PC-3 (cell line): Measurements from ENCODE around the gene FBXO38. TPM values are rescaled to one million over a fixed set of nuclear protein-coding genes. Genes with fewer than 3 reads are reported as not detected.

Source experiments
- ATAC-seq: fragments of 200-7000 bp; cut with Tn5 transposase; 2 replicates; pipeline ENCODE4 v1.9.1; 2020; ENCODE audit warnings: mild to moderate bottlenecking, moderate library complexity
- BruUV-seq: library from RNA; stranded (reverse); fragments of 400-500 nt; replicated peaks from 2 replicates; lab custom pipeline; 2021; lab: Mats Ljungman, UMichigan
- CTCF ChIA-PET: fragments of 300-600 bp; sonication (Branson Sonifier 250); formaldehyde crosslinking; loops from one replicate; lab custom pipeline; 2022; ENCODE audit warnings: antibody characterized with exemption; lab: Charles Lee
- POLR2A ChIA-PET: fragments of 300-600 bp; sonication (Branson Sonifier 250); formaldehyde crosslinking; loops from one replicate; lab custom pipeline; 2022; ENCODE audit warnings: antibody characterized with exemption; ENCODE audit not compliant: unreplicated experiment; lab: Charles Lee
- DNase-seq: peaks from one replicate; pipeline ENCODE4 v3.0.0-alpha.2; 2015
- H2AFZ ChIP-seq: fragments of 300-600 bp; sonication (generic); 2 replicates; pipeline ENCODE4 v1.6.0; 2016; ENCODE audit warnings: antibody characterized with exemption, low read length
- H3F3A ChIP-seq: fragments of 300-600 bp; sonication (generic); one replicate; pipeline ENCODE4 v1.6.0; 2017; ENCODE audit warnings: antibody characterized with exemption, low read length, control low read depth, mild to moderate bottlenecking; ENCODE audit not compliant: unreplicated experiment
- H3K27ac ChIP-seq: fragments of 300-600 bp; sonication (generic); 2 replicates; pipeline ENCODE4 v1.5.1; 2016; ENCODE audit warnings: mild to moderate bottlenecking, low read length
- H3K27me3 ChIP-seq: fragments of 300-600 bp; sonication (generic); 2 replicates; pipeline ENCODE4 v1.6.1; 2016; ENCODE audit warnings: low read length, mixed read lengths
- H3K36me3 ChIP-seq: fragments of 300-600 bp; sonication (generic); 2 replicates; pipeline ENCODE4 v1.6.1; 2016; ENCODE audit warnings: low read depth, mixed run types, low read length, mixed read lengths
- H3K4me1 ChIP-seq: fragments of 300-600 bp; sonication (generic); 2 replicates; pipeline ENCODE4 v1.5.1; 2016; ENCODE audit warnings: low read length; ENCODE audit not compliant: insufficient read depth
- H3K4me2 ChIP-seq: fragments of 300-600 bp; sonication (generic); 2 replicates; pipeline ENCODE4 v1.6.0; 2016; ENCODE audit warnings: low read length
- H3K4me3 ChIP-seq: fragments of 300-600 bp; sonication (generic); 2 replicates; pipeline ENCODE4 v1.5.1; 2016; ENCODE audit warnings: mild to moderate bottlenecking, low read length, mixed read lengths
- H3K79me2 ChIP-seq: fragments of 300-600 bp; sonication (generic); 2 replicates; pipeline ENCODE4 v1.6.1; 2017; ENCODE audit warnings: low read length, mixed read lengths
- H3K9ac ChIP-seq: fragments of 300-600 bp; sonication (generic); 2 replicates; pipeline ENCODE4 v1.6.0; 2016; ENCODE audit warnings: mild to moderate bottlenecking, low read length
- H3K9me2 ChIP-seq: fragments of 300-600 bp; sonication (generic); replicated peaks from 2 replicates; pipeline ENCODE4 v1.6.1; 2016; ENCODE audit warnings: mixed run types, low read length, mixed read lengths
- H3K9me3 ChIP-seq: fragments of 300-600 bp; sonication (generic); 2 replicates; pipeline ENCODE4 v1.6.1; 2016; ENCODE audit warnings: low read length, mixed read lengths
- H4K20me1 ChIP-seq: fragments of 300-600 bp; sonication (generic); 2 replicates; pipeline ENCODE4 v1.6.1; 2016; ENCODE audit warnings: low read length, mixed read lengths
- EZH2 ChIP-seq: fragments of 300-600 bp; sonication (generic); IDR thresholded peaks from one replicate; pipeline ENCODE4 v1.6.1; 2017; ENCODE audit warnings: antibody characterized with exemption, mild to moderate bottlenecking, low read length; ENCODE audit not compliant: unreplicated experiment
- EZH2phosphoT487 ChIP-seq: fragments of 300-600 bp; sonication (generic); IDR thresholded peaks from 2 replicates; pipeline ENCODE4 v1.6.1; 2018; ENCODE audit warnings: mild to moderate bottlenecking, antibody characterized with exemption, low read length, borderline replicate concordance
- intact Hi-C: fragments of 100-400 bp; cut with micrococcal nuclease; formaldehyde crosslinking; loops from 2 replicates; pipeline ENCODE4 v1.9.0; 2023
- total RNA-seq: library from RNA; depleted of rRNA; stranded (reverse); fragments of >200 nt; gene quantifications from 2 replicates; pipeline ENCODE4 v1.2.3, GENCODE V29; 2014
- TF ChIP-seq, protein P1 (sequence below): fragments of 300-600 bp; sonication (generic); conservative IDR thresholded peaks from 2 replicates; pipeline ENCODE4 v1.5.1; 2017; ENCODE audit warnings: antibody characterized with exemption, low read depth, mild to moderate bottlenecking, low read length

Gene FBXO38
- total RNA-seq, 1 experiment from 2014 or later = 42.7 TPM

DNA sequence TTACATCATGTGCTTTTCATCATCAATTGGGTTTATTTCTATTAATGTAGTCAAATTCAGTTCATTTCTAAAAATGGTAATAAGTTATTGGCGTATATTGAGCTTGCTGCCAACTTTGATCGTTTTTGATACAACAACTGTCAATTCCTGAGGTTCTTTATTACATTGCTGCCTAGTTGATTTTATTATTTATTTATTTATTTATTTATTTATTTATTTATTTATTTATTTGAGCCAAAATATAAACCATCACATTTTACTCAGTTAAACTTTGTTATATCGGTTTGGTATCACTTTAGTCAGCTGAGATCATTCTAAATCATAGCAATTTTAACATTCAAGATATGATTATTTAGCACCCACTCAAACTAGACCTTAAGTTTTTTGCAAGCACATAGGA lies 100.0 kb downstream of the FBXO38 start:
- intact Hi-C loops = loop anchor here (1.0 kb wide), 2 partner anchors 39 to 248 kb away; no protein-coding TSS in a partner anchor

DNA sequence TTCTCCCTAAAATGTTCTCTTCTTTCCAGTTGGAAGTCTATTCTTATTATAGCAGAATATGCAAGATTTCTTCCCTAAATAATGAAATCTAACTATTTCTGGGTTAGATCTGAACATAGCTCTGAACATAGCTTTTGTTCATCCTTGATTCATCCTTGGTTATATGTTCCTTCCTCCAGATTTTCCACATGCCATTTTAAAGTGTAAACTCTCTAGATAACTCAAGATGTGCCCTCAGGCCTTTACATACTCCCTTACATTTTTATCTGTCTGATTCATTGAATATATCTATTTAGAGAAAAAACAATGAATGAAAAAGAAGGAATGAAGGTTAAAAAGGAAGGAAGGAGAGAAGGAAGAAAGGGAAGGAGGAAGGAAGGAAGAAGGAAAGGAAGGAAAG lies 100.9 kb downstream of the FBXO38 start:
- no peak for DNase-seq
- H3K9me2 ChIP-seq = no peaks in the 10 kb centered on the region
- peaks cover 57% of the 10 kb centered on the region for H3K27me3 ChIP-seq
- no peak for ATAC-seq
- ChIA-PET POLR2A (no interaction called here), CTCF (interaction anchor here (0.6 kb wide), 1 partner anchor 86 kb away, joined by 3 read pairs; no protein-coding TSS in a partner anchor)
- no TSS peak for BruUV-seq
- no peaks in the 10 kb centered on the region for H3K4me1 ChIP-seq
- H3K4me2 ChIP-seq = no peak overlapping the region
- no peak overlapping the region for H3K27ac ChIP-seq
- intact Hi-C loops = no loop called here
- H4K20me1 ChIP-seq = no peaks in the 10 kb centered on the region
- no peaks in the 10 kb centered on the region for H3F3A ChIP-seq
- H3K9me3 ChIP-seq = no peaks in the 10 kb centered on the region
- no peaks in the 10 kb centered on the region for H3K79me2 ChIP-seq
- H3K4me3 ChIP-seq = no peak overlapping the region
- no peak overlapping the region for H2AFZ ChIP-seq
- no peaks in the 10 kb centered on the region for H3K36me3 ChIP-seq
- H3K9ac ChIP-seq = no peak overlapping the region
- TF ChIP-seq EZH2phosphoT487 (no peak), EZH2 (no peak)
- TF ChIP-seq, protein P1, sequence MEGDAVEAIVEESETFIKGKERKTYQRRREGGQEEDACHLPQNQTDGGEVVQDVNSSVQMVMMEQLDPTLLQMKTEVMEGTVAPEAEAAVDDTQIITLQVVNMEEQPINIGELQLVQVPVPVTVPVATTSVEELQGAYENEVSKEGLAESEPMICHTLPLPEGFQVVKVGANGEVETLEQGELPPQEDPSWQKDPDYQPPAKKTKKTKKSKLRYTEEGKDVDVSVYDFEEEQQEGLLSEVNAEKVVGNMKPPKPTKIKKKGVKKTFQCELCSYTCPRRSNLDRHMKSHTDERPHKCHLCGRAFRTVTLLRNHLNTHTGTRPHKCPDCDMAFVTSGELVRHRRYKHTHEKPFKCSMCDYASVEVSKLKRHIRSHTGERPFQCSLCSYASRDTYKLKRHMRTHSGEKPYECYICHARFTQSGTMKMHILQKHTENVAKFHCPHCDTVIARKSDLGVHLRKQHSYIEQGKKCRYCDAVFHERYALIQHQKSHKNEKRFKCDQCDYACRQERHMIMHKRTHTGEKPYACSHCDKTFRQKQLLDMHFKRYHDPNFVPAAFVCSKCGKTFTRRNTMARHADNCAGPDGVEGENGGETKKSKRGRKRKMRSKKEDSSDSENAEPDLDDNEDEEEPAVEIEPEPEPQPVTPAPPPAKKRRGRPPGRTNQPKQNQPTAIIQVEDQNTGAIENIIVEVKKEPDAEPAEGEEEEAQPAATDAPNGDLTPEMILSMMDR = no peak

More for the DNA sequence above, 100.0 kb downstream of the FBXO38 start:
- no peak overlapping the region for H3K27ac ChIP-seq
- POLR2A ChIA-PET = interaction anchor here (0.6 kb wide), 1 partner anchor 32 kb away, joined by 3 read pairs; no protein-coding TSS in a partner anchor
- no TSS peak for BruUV-seq
- CTCF ChIA-PET = interaction anchor here (0.6 kb wide), 1 partner anchor 14 kb away, joined by 3 read pairs; no protein-coding TSS in a partner anchor
- H4K20me1 ChIP-seq = no peaks in the 10 kb centered on the region
- H3K9me2 ChIP-seq = no peaks in the 10 kb centered on the region
- ATAC-seq (no peak), DNase-seq (no peak)
- H2AFZ ChIP-seq = no peak overlapping the region
- TF ChIP-seq, protein P1 = no peak
- TF ChIP-seq EZH2phosphoT487 = no peak
- TF ChIP-seq EZH2 = no peak
- H3K9me3 ChIP-seq = no peaks in the 10 kb centered on the region
- no peaks in the 10 kb centered on the region for H3K36me3 ChIP-seq
- no peak overlapping the region for H3K4me2 ChIP-seq
- H3K4me3 ChIP-seq = no peak overlapping the region
- no peak overlapping the region for H3K9ac ChIP-seq
- no peaks in the 10 kb centered on the region for H3K79me2 ChIP-seq
- H3F3A ChIP-seq = no peaks in the 10 kb centered on the region
- H3K4me1 ChIP-seq = no peaks in the 10 kb centered on the region
- peaks cover 55% of the 10 kb centered on the region for H3K27me3 ChIP-seq

DNA sequence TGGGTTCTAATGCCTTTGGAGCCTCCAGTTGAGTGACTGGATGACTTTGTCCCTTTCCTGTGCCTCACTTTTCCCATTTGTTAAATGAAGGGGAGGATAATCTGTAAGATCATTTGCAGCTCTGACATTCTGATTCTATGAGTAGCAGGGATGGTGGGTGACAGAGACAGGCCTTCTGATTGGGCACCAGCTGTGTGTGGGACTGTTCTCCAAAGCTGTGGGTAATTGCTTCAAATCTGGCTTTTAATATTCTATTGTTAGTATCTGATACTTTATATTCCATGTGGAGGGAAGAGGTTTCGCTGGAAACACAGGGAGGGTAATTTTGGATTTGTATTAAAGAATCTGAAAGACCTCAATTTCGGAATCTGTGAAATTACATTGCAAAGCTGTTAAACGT lies 102.7 kb downstream of the FBXO38 start:
- H3K27me3 ChIP-seq = peaks cover 72% of the 10 kb centered on the region
- H3F3A ChIP-seq = no peaks in the 10 kb centered on the region
- intact Hi-C loops = no loop called here
- H3K4me2 ChIP-seq = no peak overlapping the region
- H2AFZ ChIP-seq = no peak overlapping the region
- ATAC-seq (no peak), DNase-seq (no peak)
- BruUV-seq = no TSS peak
- no peaks in the 10 kb centered on the region for H3K4me1 ChIP-seq
- CTCF ChIA-PET = interaction anchor here (0.6 kb wide), 1 partner anchor 83 kb away, joined by 3 read pairs; no protein-coding TSS in a partner anchor
- POLR2A ChIA-PET = no interaction called here
- no peaks in the 10 kb centered on the region for H3K79me2 ChIP-seq
- TF ChIP-seq EZH2 (no peak), EZH2phosphoT487 (no peak)
- TF ChIP-seq, protein P1 = no peak
- no peaks in the 10 kb centered on the region for H3K9me3 ChIP-seq
- no peaks in the 10 kb centered on the region for H3K36me3 ChIP-seq
- no peak overlapping the region for H3K27ac ChIP-seq
- no peak overlapping the region for H3K4me3 ChIP-seq
- no peaks in the 10 kb centered on the region for H4K20me1 ChIP-seq
- no peak overlapping the region for H3K9ac ChIP-seq
- H3K9me2 ChIP-seq = no peaks in the 10 kb centered on the region
